Fibroblast of lung (primary cell): Measurements from ENCODE around the gene CENPP. TPM values are rescaled to one million over a fixed set of nuclear protein-coding genes. Genes with fewer than 3 reads are reported as not detected.

Source experiments
- DNase-seq, 2 donors: peaks; one replicate each; pipeline versions ENCODE4 v3.0.0 to v3.0.0-alpha.2; 2010; ENCODE audit warnings: low read depth in 2 of 2
- H2AFZ ChIP-seq: 2 replicates; pipeline ENCODE4 v1.5.1; 2012; ENCODE audit warnings: low read length, control low read depth, inconsistent platforms
- H3K27ac ChIP-seq: 2 replicates; pipeline ENCODE4 v1.5.1; 2011; ENCODE audit warnings: low read length, control low read depth; ENCODE audit not compliant: insufficient read depth
- H3K27me3 ChIP-seq: 2 replicates; pipeline ENCODE4 v1.5.1; 2011; ENCODE audit warnings: mild to moderate bottlenecking, low read length; ENCODE audit not compliant: control insufficient read depth, insufficient read depth
- H3K36me3 ChIP-seq: 2 replicates; pipeline ENCODE4 v1.5.1; 2011; ENCODE audit warnings: low read length; ENCODE audit not compliant: control insufficient read depth, insufficient read depth
- H3K4me1 ChIP-seq: 2 replicates; pipeline ENCODE4 v1.5.1; 2011; ENCODE audit warnings: low read length; ENCODE audit not compliant: control insufficient read depth, insufficient read depth; ENCODE audit errors: extremely low read depth
- H3K4me2 ChIP-seq: 2 replicates; pipeline ENCODE4 v1.5.1; 2011; ENCODE audit warnings: low read length, control low read depth; ENCODE audit not compliant: insufficient read depth; ENCODE audit errors: extremely low read depth
- H3K4me3 ChIP-seq, 4 experiments: fragments of 200-600 bp in 1 of 4; sonication (generic) in 1 of 4; replicated peaks in 1 of 4; 2 replicates each; pipeline ENCODE4 v1.5.1; 2011 to 2016; ENCODE audit warnings: low read length in 4 of 4, low read depth in 3 of 4, mild to moderate bottlenecking in 3 of 4, control low read depth in 2 of 4, inconsistent platforms in 1 of 4, mixed read lengths in 1 of 4; ENCODE audit not compliant: insufficient read depth in 1 of 4; ENCODE audit errors: control extremely low read depth in 1 of 4
- H3K79me2 ChIP-seq: 2 replicates; pipeline ENCODE4 v1.5.1; 2012; ENCODE audit warnings: mild to moderate bottlenecking, low read length, inconsistent platforms; ENCODE audit not compliant: control insufficient read depth, insufficient read depth
- H3K9ac ChIP-seq: 2 replicates; pipeline ENCODE4 v1.5.1; 2011; ENCODE audit warnings: mild to moderate bottlenecking, low read length, control low read depth; ENCODE audit not compliant: insufficient read depth
- H3K9me3 ChIP-seq: 2 replicates; pipeline ENCODE4 v1.5.1; 2012; ENCODE audit warnings: low read depth, low read length; ENCODE audit not compliant: control insufficient read depth, insufficient read depth
- H4K20me1 ChIP-seq: 2 replicates; pipeline ENCODE4 v1.5.1; 2011; ENCODE audit warnings: low read length; ENCODE audit not compliant: control insufficient read depth, insufficient read depth; ENCODE audit errors: extremely low read depth
- EZH2 ChIP-seq: IDR thresholded peaks from 2 replicates; pipeline ENCODE4 v1.5.1; 2012; ENCODE audit warnings: low read length, control low read depth, mild to moderate bottlenecking; ENCODE audit errors: missing control alignments
- polyA plus RNA-seq, 2 donors: library from polyadenylated mRNA; depleted of rRNA in 1 of 2; stranded (reverse) in 1 of 2; unstranded in 1 of 2; fragments of >200 nt; gene quantifications; 2 replicates each; pipeline ENCODE4 v1.2.1, GENCODE V29; 2011 to 2012; ENCODE audit warnings: missing spikeins in 1 of 2
- total RNA-seq: library from RNA; depleted of rRNA; stranded (reverse); fragments of >200 nt; gene quantifications from 2 replicates; pipeline ENCODE4 v1.2.1, GENCODE V29; 2014
- TF ChIP-seq, protein P1 (sequence below), 2 donors: IDR thresholded peaks in 1 of 2; conservative IDR thresholded peaks in 1 of 2; 1 replicate in 1 of 2; 2 replicates in 1 of 2; pipeline ENCODE4 v1.5.1; 2011 to 2012; ENCODE audit warnings: low read length in 2 of 2, control low read depth in 1 of 2, inconsistent platforms in 1 of 2, low read depth in 1 of 2, mild to moderate bottlenecking in 1 of 2

The CENPP gene
- total and polyA plus RNA-seq, 2 donors (not counting 1 experiment from before 2014, with no cell fraction given): 1.7 to 2.4 TPM

- Histone ChIP-seq H3K4me1 (no peaks in the 10 kb centered on the region), H2AFZ (no peak overlapping the region), H3K4me3 (no peak overlapping the region), H3K27ac (no peak overlapping the region), H3K4me2 (peak overlapping the region; percentile 54), H4K20me1 (no peaks in the 10 kb centered on the region), H3K36me3 (no peaks in the 10 kb centered on the region), H3K9ac (no peak overlapping the region), H3K27me3 (no peaks in the 10 kb centered on the region), H3K79me2 (no peaks in the 10 kb centered on the region), H3K9me3 (no peaks in the 10 kb centered on the region)
- DNase-seq: no peak
- TF ChIP-seq, protein P1, sequence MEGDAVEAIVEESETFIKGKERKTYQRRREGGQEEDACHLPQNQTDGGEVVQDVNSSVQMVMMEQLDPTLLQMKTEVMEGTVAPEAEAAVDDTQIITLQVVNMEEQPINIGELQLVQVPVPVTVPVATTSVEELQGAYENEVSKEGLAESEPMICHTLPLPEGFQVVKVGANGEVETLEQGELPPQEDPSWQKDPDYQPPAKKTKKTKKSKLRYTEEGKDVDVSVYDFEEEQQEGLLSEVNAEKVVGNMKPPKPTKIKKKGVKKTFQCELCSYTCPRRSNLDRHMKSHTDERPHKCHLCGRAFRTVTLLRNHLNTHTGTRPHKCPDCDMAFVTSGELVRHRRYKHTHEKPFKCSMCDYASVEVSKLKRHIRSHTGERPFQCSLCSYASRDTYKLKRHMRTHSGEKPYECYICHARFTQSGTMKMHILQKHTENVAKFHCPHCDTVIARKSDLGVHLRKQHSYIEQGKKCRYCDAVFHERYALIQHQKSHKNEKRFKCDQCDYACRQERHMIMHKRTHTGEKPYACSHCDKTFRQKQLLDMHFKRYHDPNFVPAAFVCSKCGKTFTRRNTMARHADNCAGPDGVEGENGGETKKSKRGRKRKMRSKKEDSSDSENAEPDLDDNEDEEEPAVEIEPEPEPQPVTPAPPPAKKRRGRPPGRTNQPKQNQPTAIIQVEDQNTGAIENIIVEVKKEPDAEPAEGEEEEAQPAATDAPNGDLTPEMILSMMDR (conservative IDR thresholded peaks at IDR 0.05 in 1 of 2, IDR thresholded peaks at IDR 0.05 in 1 of 2; ENCODE audit: low read depth in 1 of 2, low read length in 2 of 2): no peak
- no peak for TF ChIP-seq EZH2
Observed at GRCh38 chr9:92385477-92385876, 59.7 kb downstream of the CENPP start.

DNA sequence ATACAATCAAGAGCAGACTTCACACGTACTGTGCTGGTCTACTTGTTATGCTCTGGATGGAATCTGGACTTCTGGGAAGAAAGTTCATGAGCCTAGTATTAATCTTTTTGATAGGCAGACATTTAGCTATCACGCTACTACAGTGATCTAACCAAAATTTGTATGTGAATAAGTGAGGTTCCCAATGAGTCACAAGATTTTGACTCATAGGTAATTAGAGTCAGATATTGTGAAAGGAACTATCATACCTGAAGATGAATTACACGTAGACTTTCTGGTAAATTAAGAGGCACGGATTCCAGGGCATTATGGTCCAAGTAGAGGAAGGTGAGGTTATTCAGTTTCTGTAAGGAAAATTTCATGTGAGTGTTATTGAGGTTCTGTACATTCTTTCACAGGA is 60.2 kb downstream of the CENPP start:
- H4K20me1 ChIP-seq: no peaks in the 10 kb centered on the region

DNA sequence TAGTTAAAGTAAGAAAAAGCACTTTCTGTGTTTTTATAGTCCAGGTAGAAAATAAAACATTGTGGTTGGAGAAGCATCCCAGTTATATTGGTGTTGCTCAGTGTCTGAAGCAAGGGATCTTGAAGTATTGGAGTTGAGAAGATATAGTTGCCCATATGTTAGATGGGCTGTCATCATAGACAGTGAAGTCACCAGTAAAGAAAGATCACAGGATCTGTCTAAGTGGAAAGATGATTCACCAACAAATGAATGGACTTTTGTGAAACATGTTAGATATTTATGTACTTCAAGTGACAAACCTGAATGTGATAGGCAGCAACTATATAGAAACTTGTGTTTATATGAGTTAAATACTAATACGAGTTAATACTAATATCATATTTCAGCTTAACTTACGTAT is 66.9 kb downstream of the CENPP start:
- Histone ChIP-seq H3K36me3 (no peaks in the 10 kb centered on the region), H3K27ac (no peak overlapping the region), H2AFZ (no peak overlapping the region), H4K20me1 (no peaks in the 10 kb centered on the region), H3K9me3 (no peaks in the 10 kb centered on the region), H3K4me1 (no peaks in the 10 kb centered on the region), H3K9ac (no peak overlapping the region), H3K79me2 (no peaks in the 10 kb centered on the region), H3K4me2 (no peak overlapping the region), H3K27me3 (no peaks in the 10 kb centered on the region), H3K4me3 (no peak overlapping the region)
- DNase-seq: no peak
- TF ChIP-seq, protein P1 (conservative IDR thresholded peaks at IDR 0.05 in 1 of 2, IDR thresholded peaks at IDR 0.05 in 1 of 2; ENCODE audit: low read depth in 1 of 2, low read length in 2 of 2): no peak
- TF ChIP-seq EZH2: no peak

More for the DNA sequence above, 60.2 kb downstream of the CENPP start:
- Histone ChIP-seq H3K4me3 (no peak overlapping the region), H3K27ac (no peak overlapping the region), H3K27me3 (no peaks in the 10 kb centered on the region), H3K9me3 (no peaks in the 10 kb centered on the region), H3K9ac (no peak overlapping the region), H3K36me3 (no peaks in the 10 kb centered on the region), H3K4me2 (no peak overlapping the region), H3K4me1 (no peaks in the 10 kb centered on the region), H2AFZ (no peak overlapping the region), H3K79me2 (no peaks in the 10 kb centered on the region)
- no peak for TF ChIP-seq EZH2
- TF ChIP-seq, protein P1 (conservative IDR thresholded peaks at IDR 0.05 in 1 of 2, IDR thresholded peaks at IDR 0.05 in 1 of 2; ENCODE audit: low read depth in 1 of 2, low read length in 2 of 2): no peak
- peak in 1 of 2 donors; percentile 87 for DNase-seq
